Placental epithelial cell (primary cell): ENCODE results near the gene FAM118A. TPM values are rescaled to one million over a fixed set of nuclear protein-coding genes. Genes with fewer than 3 reads are reported as not detected.

ENCODE experiments used
- total RNA-seq: library from RNA; depleted of rRNA; stranded (reverse); fragments of >200 nt; gene quantifications from 2 replicates; pipeline ENCODE4 v1.2.3, GENCODE V29; 2012

FAM118A gene
- 10.2 and 18.1 TPM in 2 replicates for total RNA-seq

DNA sequence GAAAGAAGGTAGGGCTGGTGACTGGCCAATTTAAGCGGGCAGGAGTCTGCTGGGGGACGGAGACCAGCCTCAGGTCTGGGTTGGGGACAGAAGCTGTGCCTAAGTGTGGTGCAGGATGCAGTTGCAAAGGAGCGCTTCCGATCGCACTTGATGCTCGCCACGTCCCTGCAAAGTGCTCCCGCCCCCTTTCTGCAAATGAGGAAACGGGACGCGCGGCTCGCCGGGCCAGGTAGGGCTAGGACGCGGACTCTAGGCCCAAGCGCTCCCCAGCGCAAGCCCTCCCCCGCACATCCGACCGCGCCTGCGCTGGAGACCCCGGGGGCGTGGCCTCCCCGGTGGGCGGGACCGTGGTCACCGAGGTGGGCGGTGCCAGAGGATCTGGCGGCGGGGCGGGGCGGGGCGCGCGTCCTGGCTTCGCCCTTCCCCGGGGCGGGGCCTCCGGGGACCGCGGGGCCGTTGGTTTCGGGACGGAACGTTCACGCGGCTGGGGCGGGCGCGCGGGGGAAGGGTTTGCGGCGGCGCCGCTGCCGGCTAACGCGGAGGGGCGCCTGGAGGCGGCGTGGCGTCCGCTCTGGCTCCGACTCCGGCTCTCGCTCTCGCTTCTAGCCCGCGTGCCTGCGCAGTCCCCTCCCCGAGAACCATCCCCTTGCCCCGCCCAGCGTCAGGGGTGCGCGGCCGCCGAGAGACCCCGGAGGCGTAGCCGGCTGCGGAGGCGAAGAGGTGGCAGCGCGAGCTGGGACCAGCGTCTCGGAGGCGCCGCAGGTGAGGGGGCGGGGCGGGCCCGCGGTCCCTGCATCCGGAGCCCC, at the start of gene FAM118A:
Gene FAM118A, plus strand, starts transcription at position 513 of the 806 bp plus-strand sequence. CDS start 12,446 bp downstream, outside the sequence.

DNA sequence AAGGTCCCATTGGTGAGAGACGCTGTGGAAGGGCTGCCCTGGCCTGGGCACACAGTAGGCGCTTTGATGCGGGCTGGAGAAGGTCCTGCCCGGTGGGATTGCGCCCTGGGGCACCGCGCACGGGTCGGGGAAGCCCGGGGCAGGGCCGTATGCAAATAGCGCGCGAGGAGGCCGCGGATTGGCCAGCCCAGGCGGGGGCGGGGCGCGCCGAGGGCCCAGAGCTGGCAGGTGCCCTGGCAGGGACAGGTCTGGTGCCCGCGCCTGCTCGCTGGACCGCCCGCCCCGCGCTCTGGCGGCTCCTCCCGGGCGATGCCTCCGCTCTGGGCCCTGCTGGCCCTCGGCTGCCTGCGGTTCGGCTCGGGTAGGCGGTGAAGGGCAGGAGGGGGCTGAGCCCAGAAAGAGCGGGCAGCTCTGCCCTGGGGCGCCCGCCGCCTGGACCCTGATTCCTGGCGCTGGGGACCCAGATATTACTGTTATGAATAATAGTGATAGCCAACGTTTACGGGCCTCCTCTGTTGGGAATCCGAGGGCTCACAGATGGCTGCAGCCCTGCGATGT, 24.9 kb upstream of the FAM118A start, which contains the start of gene UPK3A:
Gene UPK3A, plus strand, starts transcription at position 245 of the 558 bp plus-strand sequence. Its CDS starts 65 bp downstream, at position 310.

Other genes with a start within 250 kb of the FAM118A start
- gene NUP50, start 146.0 kb upstream of the FAM118A start, total RNA-seq: 27.9 and 40.1 TPM in 2 replicates
- 14.1 and 29.1 TPM in 2 replicates for gene KIAA0930, start 69.0 kb upstream of the FAM118A start, total RNA-seq
- gene UPK3A, start 25.0 kb upstream of the FAM118A start, total RNA-seq: not detected in 2 replicates
- gene SMC1B, start 103.7 kb downstream of the FAM118A start, total RNA-seq: under 0.01 TPM in 1 of 2 replicates, not detected in the other
- 0.65 and 2.0 TPM in 2 replicates for gene RIBC2, start 103.8 kb downstream of the FAM118A start, total RNA-seq
- gene FBLN1, start 192.9 kb downstream of the FAM118A start, total RNA-seq: 91.5 and 121 TPM in 2 replicates